Measurements from ENCODE around the gene FEZ2.

Gene FEZ2

GRCh38 chr2:36561237-36561944 is 36.6 kb downstream of the FEZ2 start:
- Mint-ChIP-seq H3K4me3 (no peak overlapping the region), H3K27me3 (no peaks in the 10 kb centered on the region), H3K27ac (no peak overlapping the region), H3K4me1 (peaks cover 8% of the 10 kb centered on the region), H3K9me3 (no peaks in the 10 kb centered on the region), H3K36me3 (peaks cover 19% of the 10 kb centered on the region)
- no peak for DNase-seq
- CTCF ChIA-PET = no interaction called here

- H3K4me1 Mint-ChIP-seq = peaks cover 8% of the 10 kb centered on the region
- H3K27me3 Mint-ChIP-seq = no peaks in the 10 kb centered on the region
- no peak overlapping the region for H3K27ac Mint-ChIP-seq
- no peaks in the 10 kb centered on the region for H3K9me3 Mint-ChIP-seq
- H3K36me3 Mint-ChIP-seq = peaks cover 17% of the 10 kb centered on the region
- no peak for DNase-seq
- CTCF ChIA-PET = no interaction called here
- no peak overlapping the region for H3K4me3 Mint-ChIP-seq
Observed at GRCh38 chr2:36560726-36561125, 37.2 kb downstream of the FEZ2 start.

- CTCF ChIA-PET = interaction anchor here (1.2 to 1.4 kb wide), 2 partner anchors 15 to 36 kb away, joined by 3 read pairs; no protein-coding TSS in a partner anchor
- Mint-ChIP-seq H3K4me3 (no peak overlapping the region), H3K36me3 (peaks cover 17% of the 10 kb centered on the region), H3K27me3 (no peaks in the 10 kb centered on the region), H3K9me3 (no peaks in the 10 kb centered on the region), H3K27ac (no peak overlapping the region), H3K4me1 (peaks cover 8% of the 10 kb centered on the region)
- no peak for DNase-seq
Observed at GRCh38 chr2:36559221-36559942, 38.6 kb downstream of the FEZ2 start.

GRCh38 chr2:36556842-36557241 is 41.1 kb downstream of the FEZ2 start:
- Mint-ChIP-seq H3K36me3 (peaks cover 20% of the 10 kb centered on the region), H3K4me3 (no peak overlapping the region), H3K27me3 (no peaks in the 10 kb centered on the region), H3K27ac (no peak overlapping the region), H3K4me1 (no peaks in the 10 kb centered on the region), H3K9me3 (no peaks in the 10 kb centered on the region)
- DNase-seq = no peak
- CTCF ChIA-PET = no interaction called here

GRCh38 chr2:36555789-36556188 is 42.2 kb downstream of the FEZ2 start:
- H3K27me3 Mint-ChIP-seq = no peaks in the 10 kb centered on the region
- H3K4me1 Mint-ChIP-seq = no peaks in the 10 kb centered on the region
- no peak overlapping the region for H3K4me3 Mint-ChIP-seq
- H3K9me3 Mint-ChIP-seq = no peaks in the 10 kb centered on the region
- H3K36me3 Mint-ChIP-seq = peaks cover 18% of the 10 kb centered on the region
- H3K27ac Mint-ChIP-seq = no peak overlapping the region
- no peak for DNase-seq
- CTCF ChIA-PET = no interaction called here

GRCh38 chr2:36554531-36554930 is 43.4 kb downstream of the FEZ2 start:
- CTCF ChIA-PET = no interaction called here

GRCh38 chr2:36553683-36554082 is 44.3 kb downstream of the FEZ2 start:
- DNase-seq = no peak
- Mint-ChIP-seq H3K9me3 (no peaks in the 10 kb centered on the region), H3K36me3 (peaks cover 24% of the 10 kb centered on the region), H3K27me3 (no peaks in the 10 kb centered on the region), H3K4me1 (peaks cover 13% of the 10 kb centered on the region), H3K4me3 (no peak overlapping the region), H3K27ac (no peak overlapping the region)
- CTCF ChIA-PET = no interaction called here

More at GRCh38 chr2:36554531-36554930, 43.4 kb downstream of the FEZ2 start:
- H3K27me3 Mint-ChIP-seq = no peaks in the 10 kb centered on the region
- peaks cover 19% of the 10 kb centered on the region for H3K36me3 Mint-ChIP-seq
- no peak overlapping the region for H3K4me3 Mint-ChIP-seq
- peaks cover 4% of the 10 kb centered on the region for H3K4me1 Mint-ChIP-seq
- H3K9me3 Mint-ChIP-seq = no peaks in the 10 kb centered on the region
- DNase-seq = no peak
- no peak overlapping the region for H3K27ac Mint-ChIP-seq

- H3K36me3 Mint-ChIP-seq = peaks cover 33% of the 10 kb centered on the region
- peaks cover 18% of the 10 kb centered on the region for H3K4me1 Mint-ChIP-seq
- H3K27me3 Mint-ChIP-seq = no peaks in the 10 kb centered on the region
- H3K4me3 Mint-ChIP-seq = no peak overlapping the region
- H3K27ac Mint-ChIP-seq = no peak overlapping the region
- no peak for DNase-seq
- CTCF ChIA-PET = no interaction called here
- H3K9me3 Mint-ChIP-seq = no peaks in the 10 kb centered on the region
Observed at GRCh38 chr2:36550006-36550405, 48.0 kb downstream of the FEZ2 start.

GRCh38 chr2:36549165-36549574 is 48.8 kb downstream of the FEZ2 start:
- Mint-ChIP-seq H3K27ac (peak overlapping the region; percentile 78), H3K27me3 (no peaks in the 10 kb centered on the region)
- CTCF ChIA-PET = no interaction called here

GRCh38 chr2:36547906-36548305 is 50.1 kb downstream of the FEZ2 start:
- no peak for DNase-seq
- Mint-ChIP-seq H3K9me3 (no peaks in the 10 kb centered on the region), H3K27ac (no peak overlapping the region), H3K4me1 (peaks cover 18% of the 10 kb centered on the region), H3K36me3 (peaks cover 24% of the 10 kb centered on the region), H3K27me3 (no peaks in the 10 kb centered on the region), H3K4me3 (no peak overlapping the region)
- CTCF ChIA-PET = no interaction called here

More at GRCh38 chr2:36549165-36549574, 48.8 kb downstream of the FEZ2 start:
- Mint-ChIP-seq H3K9me3 (no peaks in the 10 kb centered on the region), H3K4me3 (no peak overlapping the region), H3K4me1 (peaks cover 18% of the 10 kb centered on the region), H3K36me3 (peaks cover 29% of the 10 kb centered on the region)
- peak; percentile 37 for DNase-seq

- CTCF ChIA-PET = no interaction called here
- Mint-ChIP-seq H3K27ac (no peak overlapping the region), H3K4me3 (no peak overlapping the region), H3K36me3 (peaks cover 21% of the 10 kb centered on the region), H3K4me1 (peaks cover 18% of the 10 kb centered on the region), H3K9me3 (no peaks in the 10 kb centered on the region), H3K27me3 (no peaks in the 10 kb centered on the region)
- no peak for DNase-seq
Observed at GRCh38 chr2:36545871-36546416, 52.0 kb downstream of the FEZ2 start.

GRCh38 chr2:36544638-36545338 is 53.2 kb downstream of the FEZ2 start:
- H3K9me3 Mint-ChIP-seq = no peaks in the 10 kb centered on the region
- no peak overlapping the region for H3K4me3 Mint-ChIP-seq
- H3K27ac Mint-ChIP-seq = no peak overlapping the region
- H3K36me3 Mint-ChIP-seq = peaks cover 18% of the 10 kb centered on the region
- H3K4me1 Mint-ChIP-seq = peaks cover 14% of the 10 kb centered on the region
- DNase-seq = no peak
- CTCF ChIA-PET = interaction anchor here (1.0 kb wide), 1 partner anchor 15 kb away, joined by 3 read pairs; no protein-coding TSS in a partner anchor
- H3K27me3 Mint-ChIP-seq = no peaks in the 10 kb centered on the region

- Mint-ChIP-seq H3K4me1 (no peaks in the 10 kb centered on the region), H3K27me3 (no peaks in the 10 kb centered on the region), H3K27ac (no peak overlapping the region), H3K4me3 (no peak overlapping the region), H3K9me3 (no peaks in the 10 kb centered on the region), H3K36me3 (peaks cover 1% of the 10 kb centered on the region)
- no peak for DNase-seq
- CTCF ChIA-PET = no interaction called here
Observed at GRCh38 chr2:36541891-36542595, 55.9 kb downstream of the FEZ2 start.

All from activated naive CD4-positive, alpha-beta T cell treated with anti-CD3 and anti-CD28 coated beads, Interleukin-2, amount 10 ng/mL, durations not matched to agents 7 days and 5 days (primary cell).